ENCODE data around the gene ITM2C.
A peak's percentile ranks its signal among the peaks of the same experiment; 100 is the strongest.

Gene ITM2C

DNA sequence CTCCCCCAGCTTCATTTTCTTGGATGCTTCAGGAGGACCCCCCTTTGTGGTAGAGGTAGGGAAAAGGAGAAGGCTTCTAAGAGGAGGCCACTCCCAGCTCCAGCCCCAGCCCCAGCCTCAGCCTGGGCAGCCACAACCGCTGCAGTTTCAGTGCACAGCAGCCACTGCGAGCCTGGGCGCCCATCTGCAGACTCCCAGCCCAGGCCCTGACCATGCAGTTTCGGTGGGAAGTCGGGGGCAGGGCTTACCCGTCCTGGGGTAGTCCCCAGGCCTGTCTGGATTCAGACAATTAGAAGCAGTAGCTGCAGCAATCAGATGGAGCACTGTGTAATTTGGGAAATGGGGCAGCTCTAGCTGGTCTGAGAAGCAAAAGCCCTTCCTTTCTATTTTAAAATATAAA, 28.6 kb downstream of the ITM2C start:
- no peak for DNase-seq (ENCODE audit: low spot score)

DNA sequence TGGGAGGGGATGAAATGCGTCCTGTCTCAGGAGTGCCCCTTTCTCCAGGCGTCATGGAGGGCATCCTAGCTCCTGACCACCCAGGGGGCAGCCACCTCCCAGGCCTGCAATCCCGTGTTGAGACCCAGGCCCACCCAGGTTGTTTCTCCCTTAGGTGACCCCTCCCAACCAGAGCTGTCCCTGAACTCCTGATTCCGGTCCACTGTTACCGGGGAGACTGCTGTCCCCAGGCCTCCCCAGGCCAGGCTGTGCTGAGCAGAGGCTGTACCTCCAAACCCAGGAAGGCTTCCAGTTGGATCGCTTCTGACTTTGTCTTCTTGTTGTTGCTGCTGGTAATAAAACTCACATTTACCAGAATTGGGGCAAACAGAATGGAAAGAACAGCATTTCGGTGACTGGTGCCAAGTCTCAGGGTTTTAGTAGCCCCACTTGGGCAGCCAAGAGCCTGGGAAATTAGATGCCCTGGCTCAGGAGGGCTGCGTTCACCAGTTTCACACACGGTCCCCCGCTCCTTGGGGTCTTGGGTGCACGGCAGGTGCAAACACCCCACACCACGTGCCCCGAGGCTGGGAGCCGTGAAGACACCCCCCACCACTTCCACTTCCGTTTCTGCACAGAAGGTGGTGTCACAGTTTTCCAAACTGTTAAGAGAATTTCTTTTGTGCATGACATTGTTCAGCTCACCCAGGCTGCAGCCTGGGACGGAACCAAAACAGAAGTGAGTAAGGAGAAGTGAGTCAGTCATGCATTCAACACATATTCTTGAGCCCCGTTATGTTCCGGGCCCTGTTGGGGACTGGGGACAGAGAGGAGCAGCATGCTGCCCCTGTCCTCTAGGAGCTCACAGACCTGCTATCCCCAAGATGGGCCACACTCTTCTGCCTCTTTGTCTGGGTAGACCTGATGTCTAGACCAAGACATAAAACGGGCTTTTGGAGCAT, 29.4 kb downstream of the ITM2C start:
- DNase-seq (ENCODE audit: low spot score), result peak; percentile 51

DNA sequence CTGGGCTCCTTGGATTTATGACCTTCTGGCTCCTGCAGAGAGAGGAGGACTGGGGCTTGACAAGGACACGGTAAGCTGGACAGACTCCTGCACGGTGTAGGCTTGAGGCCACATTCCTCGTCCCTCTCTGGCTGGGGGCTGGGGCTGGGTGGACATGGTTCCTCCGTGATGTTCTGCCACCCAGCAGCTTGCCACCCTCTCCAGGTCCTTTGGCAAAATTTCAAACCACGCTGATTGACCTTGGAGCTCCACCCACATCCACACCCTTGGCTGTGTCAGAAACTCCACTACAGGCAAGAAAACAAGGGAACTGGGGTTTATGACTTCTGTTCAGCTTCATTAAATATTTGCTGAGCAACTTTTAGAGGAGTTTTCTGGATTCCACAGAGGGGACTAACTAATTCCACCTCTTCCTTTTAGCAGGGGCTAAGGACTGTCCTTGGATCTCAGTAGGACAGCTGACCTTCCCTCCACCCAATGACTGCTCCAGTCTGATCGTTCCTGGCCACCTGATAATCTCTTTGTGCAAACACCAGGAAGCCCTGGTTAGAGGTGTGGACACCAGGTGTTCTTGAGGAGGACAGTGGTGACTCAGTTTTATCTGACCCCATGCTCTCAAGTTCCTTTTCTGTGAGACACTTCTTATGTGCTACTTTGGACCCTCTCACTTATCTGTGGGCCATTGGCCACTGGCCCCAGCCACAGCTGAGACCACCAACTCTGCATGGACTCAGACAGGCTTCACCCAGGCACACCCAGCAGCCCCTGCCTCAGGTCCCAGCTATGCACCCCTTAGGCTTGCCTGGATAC, 31.0 kb downstream of the ITM2C start:
- DNase-seq (ENCODE audit: low spot score), result no peak

DNA sequence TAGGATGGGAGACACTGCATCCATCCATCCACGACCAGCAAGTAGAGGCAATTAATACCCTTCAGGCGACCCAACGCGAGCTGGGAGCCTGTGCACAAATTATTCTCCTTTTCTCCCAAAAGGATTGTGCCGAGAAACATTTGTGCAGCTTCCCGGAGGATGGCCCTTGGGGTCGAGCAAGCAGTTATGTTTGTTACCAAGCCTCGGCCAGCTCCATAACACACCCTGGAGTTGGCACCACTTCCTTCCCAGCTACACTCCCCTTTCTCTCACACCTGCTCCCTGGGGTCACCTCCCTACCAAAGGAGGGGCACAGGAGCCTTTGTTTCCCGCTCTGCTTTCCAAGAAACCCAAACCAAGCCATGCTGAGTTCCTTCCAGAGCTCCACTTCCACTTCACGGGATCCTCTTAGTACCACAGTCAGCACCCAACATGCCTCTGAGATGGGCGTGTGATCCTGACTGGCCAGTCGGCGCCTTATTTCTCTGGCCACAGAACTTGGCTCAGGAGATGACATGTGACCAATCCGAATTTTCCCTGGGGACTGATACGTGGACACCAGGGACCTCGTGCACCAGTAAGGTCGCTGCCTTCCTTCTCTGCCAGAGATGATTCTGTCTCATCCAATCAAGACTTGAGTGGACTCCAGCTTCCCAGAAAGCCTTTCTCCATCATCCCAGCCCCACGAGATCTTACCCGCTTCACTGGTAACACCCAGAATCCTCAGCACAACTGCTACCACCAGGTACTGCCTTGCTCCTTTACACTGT, 31.8 kb downstream of the ITM2C start:
- no peak for DNase-seq (ENCODE audit: low spot score)

DNA sequence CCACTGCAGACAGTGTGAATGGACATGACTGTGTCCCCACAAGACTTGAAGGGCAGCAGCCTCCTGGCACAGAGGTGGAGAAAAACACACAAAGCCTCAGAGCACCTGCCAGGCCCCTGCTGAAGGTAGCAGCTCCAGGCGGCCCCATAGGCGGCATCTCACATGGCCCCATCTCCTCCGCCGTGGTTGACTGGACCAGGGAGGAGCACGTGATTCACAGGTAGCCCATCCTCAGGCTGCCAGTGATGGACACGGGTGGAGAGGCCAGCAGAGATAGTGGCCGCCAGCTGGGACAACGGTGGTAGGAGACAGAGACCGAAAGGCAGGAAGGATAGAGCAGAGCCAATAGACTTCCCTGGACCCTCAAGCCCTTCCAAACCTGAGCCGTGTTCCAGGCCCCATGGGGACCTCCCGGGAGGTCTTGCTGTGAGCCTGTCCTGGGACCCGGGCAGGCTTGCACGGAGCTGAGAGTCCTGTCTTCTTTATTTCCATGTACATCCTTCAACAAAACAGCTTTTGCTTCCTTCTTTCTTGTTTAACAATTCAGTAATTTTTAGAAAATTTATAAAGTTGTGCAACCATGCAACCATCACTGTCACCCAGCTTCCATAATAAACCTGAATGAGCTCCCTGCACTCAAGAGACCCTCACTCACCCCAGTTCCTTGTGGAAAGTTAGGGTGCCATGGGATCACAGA, 33.4 kb downstream of the ITM2C start:
- no peak for DNase-seq (ENCODE audit: low spot score)

DNA sequence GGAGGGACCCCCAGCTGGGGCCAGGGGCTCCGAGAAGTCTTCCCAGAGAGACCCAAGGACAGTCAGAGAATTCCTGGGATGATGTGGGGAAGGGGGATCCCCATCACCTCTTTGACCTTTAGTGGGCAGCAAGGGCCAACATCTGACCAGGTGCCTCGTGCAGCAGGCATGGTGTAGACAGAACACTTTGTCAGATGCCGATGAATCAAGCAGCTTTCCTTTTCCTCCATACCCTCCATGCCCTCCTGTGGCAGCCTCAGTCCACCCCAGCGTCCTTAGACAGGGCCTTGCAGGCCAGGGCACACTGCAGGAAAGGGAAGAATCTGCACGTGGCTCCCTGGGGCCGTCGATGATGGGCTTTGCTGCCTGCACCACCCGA, 34.0 kb downstream of the ITM2C start:
- no peak for DNase-seq (ENCODE audit: low spot score)

DNA sequence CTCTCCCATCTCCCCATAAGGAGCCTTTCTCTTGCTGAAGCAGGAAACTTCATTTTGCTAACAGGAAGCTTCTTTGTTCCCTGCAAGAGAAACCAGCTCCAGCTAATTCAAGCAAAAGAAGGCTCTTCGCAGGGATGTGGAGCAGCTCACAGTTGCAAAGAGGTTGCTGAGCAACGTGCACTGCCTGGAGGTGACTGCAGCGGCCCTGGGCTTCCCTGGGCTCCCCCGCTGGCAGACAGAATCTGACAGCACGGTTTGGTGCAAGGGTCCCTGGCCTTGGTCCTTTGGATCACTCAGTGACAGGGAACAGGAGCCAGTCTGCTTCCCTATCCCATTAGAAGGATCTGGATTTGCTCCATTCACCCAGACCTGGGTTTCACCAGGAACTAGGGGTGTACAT, 34.5 kb downstream of the ITM2C start:
- no peak for DNase-seq (ENCODE audit: low spot score)

DNA sequence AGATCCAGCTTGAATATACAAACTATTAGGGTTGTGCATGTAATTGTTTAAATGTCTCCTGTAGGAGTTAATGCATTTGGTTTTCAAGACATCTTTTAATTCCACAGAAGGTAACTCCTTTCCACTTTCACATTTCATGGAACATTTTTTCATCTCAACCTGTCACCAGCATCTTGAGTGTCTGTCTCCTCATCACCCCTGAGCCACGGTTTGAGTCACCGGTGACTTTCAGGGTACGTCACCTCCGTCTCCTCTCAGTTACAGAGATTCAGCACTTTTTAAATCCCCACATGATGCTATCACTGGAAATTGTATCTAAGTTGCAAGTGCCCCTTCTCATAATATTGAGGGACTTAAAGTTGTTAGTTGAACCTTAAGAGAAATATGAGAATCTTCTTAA, 35.0 kb downstream of the ITM2C start:
- DNase-seq (ENCODE audit: low spot score), result no peak

DNA sequence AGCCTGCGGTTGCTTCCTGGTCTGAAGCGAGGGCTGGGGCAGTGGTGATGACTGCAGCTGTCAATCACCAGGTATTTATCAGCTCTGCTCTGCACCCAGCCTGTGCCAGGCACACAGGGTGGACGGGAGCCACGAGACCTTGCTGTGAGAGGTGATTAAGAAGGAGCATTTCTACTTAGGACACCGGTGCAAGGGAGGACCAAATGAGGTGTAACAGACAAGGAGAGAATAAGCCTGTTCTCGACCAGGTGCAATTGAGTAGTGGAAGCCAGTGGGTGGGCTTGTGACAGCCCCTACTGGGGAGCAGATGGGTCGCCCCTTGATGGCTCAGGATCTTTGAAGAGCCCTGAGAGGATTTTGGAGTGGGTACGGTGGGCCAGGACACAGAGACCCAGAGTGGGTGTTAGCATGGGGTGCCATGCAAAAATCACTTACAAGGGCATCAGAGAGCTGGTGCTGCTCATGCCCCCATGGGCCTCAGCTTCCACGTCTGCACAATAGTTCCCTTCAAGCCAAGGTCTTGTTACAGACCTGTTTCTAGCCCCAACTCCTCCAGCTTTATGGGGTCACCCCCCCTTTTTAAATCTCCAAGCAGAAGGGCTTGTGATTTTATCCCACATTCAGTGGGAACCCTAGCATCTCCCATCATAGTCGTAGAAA, 35.7 kb downstream of the ITM2C start:
- no peak for DNase-seq (ENCODE audit: low spot score)

DNA sequence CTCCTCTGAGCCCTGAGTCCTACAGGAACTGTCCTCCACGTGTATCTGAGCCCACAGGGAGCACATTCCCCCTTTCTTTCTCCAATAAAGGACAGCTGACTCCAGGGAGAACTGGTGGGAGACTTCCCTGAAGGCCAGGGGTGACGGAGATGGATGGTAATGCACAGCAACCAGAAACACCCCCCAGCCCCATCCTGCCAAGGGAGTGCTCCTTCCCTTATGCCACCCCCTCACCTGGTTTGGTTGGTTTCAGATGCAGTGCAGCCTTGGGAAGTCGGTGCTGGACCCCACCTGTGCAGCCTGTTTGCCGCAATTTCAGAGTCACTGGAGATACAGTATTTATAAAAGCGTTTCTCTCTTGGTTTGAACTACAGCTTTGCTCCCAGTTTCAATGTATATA, 36.3 kb downstream of the ITM2C start:
- no peak for DNase-seq (ENCODE audit: low spot score)

DNA sequence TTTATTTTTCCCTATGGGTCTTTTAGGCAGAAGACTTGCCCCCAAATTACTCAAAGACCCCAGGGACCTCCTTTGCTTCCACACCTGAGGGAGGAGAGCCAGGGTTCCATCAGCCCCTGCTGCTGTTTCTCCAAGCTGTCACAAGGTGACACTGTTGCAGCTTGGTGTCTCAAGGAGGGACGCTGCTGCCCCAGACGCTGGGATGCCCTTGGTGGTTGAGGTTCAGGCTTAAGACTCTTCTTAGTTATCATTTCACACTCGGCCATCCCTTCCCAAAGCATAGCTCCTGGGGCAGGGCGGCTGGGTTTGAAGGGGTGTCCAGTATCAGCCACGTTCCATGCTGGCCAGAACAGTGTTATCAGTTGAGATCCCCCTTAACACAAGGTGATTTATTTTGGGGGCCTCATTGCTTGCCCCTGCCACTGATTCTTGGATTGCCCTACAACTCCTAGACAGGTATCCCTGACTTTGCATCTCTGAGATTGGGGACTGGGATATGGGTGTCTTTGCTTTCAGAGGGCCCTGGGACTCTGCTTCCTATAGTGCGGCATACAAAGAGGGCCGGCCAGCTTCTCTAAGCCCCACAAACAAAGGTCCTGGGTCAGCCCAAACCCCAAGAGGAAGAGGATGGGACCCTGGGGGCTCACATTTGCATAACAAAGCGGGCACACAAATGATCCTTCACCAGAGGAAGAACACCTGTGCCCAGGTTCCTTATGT, 37.6 kb downstream of the ITM2C start:
- peak; percentile 76 for DNase-seq (ENCODE audit: low spot score)

DNA sequence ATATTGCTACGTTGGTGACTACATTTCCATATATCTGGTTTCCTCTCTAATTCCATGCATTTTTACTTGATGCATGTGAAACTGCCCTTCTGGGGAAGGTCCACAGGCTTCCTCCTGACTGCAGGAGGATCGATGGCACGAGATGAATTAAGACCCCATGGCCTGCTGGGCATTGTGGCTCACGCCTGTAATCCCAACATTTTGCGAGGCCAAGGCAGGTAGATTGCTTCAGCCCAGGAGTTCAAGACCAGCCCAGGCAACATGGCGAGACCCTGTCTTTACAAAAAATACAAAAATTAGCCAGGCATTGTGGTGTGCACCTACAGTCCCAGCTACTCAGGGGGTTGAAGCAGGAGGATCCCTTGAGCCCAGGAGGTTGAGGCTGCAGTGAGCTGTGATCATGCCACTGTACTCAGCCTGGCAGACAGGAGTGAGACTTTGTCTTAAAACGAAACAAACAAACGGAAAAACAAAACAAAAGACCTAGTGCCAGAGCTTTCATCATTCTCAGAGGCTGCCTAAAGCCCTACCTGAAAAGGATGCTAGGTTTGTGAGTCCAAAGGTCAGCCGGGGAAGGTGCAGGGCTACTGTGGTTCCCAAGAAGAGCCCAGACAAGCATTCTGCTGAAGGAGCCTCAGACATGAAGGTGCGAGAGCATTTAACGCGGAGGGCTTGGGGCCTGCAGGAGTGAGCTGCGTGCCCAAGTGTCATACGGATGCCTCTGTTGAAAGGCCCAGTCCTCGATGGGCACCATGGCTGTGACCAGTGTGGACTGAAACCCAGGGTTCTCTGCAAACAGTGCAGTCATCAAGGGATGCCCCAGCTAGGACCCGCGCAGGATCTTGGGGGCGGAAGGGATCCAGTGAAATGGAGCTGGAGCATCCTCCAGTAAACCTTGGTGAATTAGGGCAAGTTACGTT, 38.7 kb downstream of the ITM2C start:
- no peak for DNase-seq (ENCODE audit: low spot score)

DNA sequence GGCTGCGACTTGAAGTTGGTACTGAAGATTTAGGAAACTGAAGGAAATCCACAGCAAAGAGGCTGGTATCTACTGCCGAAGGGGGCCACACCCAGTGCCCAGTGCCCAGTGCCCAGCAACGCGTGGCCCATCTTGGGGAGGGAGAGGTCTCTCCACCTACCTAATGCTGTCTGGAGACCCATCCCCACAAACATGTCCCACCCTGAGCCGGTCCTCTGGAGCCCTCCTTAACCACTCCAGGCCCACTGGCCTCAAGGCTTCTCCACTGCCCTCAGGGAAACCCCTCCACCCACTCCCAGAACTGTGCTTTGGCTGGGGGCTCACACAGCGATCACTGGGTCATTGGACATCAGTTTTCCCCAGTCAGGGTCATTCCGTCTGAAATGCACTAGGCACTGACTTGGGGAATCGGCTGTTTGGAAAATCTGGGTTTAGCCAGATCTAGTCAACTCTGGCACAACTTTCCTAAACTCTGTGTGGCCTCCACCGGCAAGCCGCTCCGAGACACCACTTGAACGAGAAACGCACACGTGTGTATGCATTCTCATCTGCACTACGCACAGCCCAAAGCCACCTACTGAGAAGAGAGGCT, 40.2 kb downstream of the ITM2C start:
- no peak for DNase-seq (ENCODE audit: low spot score)

DNA sequence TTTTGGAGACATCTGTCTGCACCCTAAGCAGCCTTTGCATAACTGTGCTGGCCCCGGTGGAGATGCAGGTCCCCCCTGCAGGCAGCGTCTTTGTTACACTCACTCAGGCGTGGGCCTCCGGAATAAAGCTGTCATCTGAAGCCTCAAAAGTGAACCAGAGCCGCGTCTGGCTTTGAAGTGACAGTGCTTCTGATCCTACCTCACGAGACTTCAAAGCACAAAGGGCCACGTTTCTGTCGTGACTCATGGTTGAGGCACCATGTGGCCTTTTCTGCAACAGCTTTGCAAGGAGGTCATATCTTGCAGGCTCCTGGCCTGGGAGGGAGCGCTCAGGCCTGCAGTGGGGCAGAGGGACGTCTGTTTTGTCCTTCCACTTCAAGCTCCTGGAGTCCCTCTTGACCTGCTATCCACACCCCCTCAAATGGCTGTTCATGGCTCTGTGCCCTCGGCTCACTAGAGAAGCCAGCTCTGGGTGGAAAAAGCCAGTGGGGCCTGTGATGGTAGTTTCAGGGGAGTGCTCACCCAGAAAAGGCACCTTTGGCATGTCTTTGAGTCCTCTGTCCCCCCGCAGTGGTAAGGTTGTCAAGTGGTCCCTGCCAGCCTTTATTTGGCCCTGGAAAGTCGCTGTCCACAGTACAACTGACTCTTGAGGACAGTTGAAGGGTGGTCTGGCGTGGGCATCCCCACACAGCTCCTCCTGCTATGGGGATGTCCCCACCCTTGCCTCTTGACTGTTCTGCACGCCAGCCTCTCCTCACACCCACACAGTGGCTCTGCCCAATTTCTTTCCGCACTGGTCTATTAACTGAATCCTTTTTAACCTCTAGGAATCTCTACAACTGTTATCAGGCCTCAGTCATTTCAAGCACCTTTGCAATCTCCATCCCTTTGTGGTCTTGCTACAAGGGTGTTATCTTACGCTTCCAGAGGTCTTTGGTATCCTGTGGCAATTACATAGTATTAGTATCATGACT, 41.0 kb downstream of the ITM2C start:
- DNase-seq (ENCODE audit: low spot score), result no peak

DNA sequence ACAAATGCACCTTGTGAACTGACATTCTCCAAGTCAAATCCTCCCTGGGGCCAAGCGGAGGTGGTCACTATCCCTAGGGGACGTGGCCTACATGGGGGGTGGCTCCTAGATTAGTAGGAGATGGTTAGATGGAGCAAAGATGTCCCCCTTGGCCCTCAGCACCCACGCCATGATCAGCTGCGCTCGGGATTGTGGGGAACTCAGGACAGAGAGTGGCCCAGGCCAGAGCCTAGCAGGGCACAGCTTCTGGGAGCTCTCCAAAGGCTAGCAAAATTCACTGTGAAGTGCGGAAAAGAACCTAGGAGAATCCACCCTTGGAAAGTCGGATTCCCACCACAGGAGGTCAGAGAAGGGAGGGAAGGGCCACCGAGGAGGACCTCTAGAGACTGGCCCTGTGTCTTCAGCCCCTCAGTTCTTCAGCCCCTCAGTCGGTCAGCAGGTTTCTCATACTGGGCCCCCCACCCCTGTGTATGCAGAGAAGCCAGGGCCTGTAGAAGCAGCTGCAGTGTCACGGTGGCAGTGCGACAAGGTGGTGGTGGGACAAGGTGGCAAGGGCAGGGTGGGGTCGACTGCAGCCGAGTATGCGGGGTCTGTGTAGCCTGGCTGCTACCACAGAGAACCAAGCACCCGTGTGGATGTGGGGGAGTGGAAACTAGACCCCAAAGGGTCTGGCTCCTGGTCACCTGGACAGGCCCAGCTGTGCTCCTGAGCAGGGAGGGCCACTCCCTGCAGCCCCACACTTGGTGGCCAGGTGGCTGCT, 41.9 kb downstream of the ITM2C start:
- DNase-seq (ENCODE audit: low spot score), result no peak

DNA sequence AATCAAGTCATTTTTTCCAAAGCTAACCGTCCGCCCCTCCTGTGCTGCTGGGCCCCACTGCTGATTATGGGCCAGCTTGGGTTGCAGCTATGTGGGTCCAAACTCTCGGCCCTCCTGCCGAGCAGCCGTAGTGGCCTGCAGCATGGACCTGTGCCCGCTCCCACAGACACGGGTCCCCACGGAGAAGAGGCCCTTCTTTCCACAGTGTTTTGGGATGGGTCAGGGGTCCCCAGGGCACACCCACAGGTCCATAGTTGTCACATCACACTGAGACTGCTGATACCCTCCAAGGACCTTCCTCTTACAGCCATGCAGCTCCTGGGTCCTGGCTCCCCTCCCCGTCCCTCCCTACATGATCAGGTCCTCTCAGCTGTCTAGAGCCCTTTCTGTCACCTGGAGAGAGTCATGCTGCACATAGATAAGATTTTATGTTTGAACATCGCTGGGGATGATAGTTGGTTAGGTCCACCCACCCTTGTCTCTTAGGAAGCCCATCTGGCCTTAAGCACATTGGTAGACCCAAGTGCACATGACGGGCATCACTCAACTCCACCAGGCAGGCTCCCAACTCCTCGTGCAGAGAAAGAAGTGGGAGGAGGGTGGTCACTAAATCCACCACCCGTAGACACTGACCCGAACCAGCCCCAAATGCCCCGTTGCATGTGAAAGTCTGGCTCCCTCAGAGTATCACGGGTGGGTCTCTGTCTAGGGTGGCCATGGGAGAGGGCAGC, 42.8 kb downstream of the ITM2C start:
- no peak for DNase-seq (ENCODE audit: low spot score)
